Astrocyte (in vitro differentiated cells and primary cell): ENCODE data around the gene DOCK6. TPM values are rescaled to one million over a fixed set of nuclear protein-coding genes. Genes with fewer than 3 reads are reported as not detected.

ENCODE experiments used
- DNase-seq: peaks from one replicate; pipeline ENCODE4 v3.0.0-alpha.2; 2010; ENCODE audit warnings: low read depth
- FAIRE-seq: peaks from 2 replicates; lab custom pipeline; 2011; peaks lifted over from hg19 to GRCh38; lab: Jason Lieb, UNC
- H2AFZ ChIP-seq: 2 replicates; pipeline ENCODE4 v1.6.0; 2012; ENCODE audit warnings: low read depth, low read length, inconsistent platforms
- H3K27ac ChIP-seq: 2 replicates; pipeline ENCODE4 v1.5.1; 2011; ENCODE audit warnings: low read depth, low read length, inconsistent platforms
- H3K27me3 ChIP-seq: 2 replicates; pipeline ENCODE4 v1.6.0; 2011; ENCODE audit warnings: low read length, inconsistent platforms; ENCODE audit not compliant: insufficient read depth
- H3K36me3 ChIP-seq: 2 replicates; pipeline ENCODE4 v1.5.1; 2011; ENCODE audit warnings: low read length, inconsistent platforms; ENCODE audit not compliant: insufficient read depth
- H3K4me1 ChIP-seq: 2 replicates; pipeline ENCODE4 v1.5.1; 2011; ENCODE audit warnings: low read length, inconsistent platforms; ENCODE audit not compliant: insufficient read depth
- H3K4me2 ChIP-seq: 2 replicates; pipeline ENCODE4 v1.6.0; 2012; ENCODE audit warnings: low read length, inconsistent platforms
- H3K4me3 ChIP-seq: 2 replicates; pipeline ENCODE4 v1.5.1; 2011; ENCODE audit warnings: low read depth, mild to moderate bottlenecking, low read length, inconsistent platforms; ENCODE audit not compliant: insufficient read depth
- H3K79me2 ChIP-seq: 2 replicates; pipeline ENCODE4 v1.6.0; 2012; ENCODE audit warnings: mild to moderate bottlenecking, low read length, inconsistent platforms; ENCODE audit not compliant: insufficient read depth
- H3K9ac ChIP-seq: 2 replicates; pipeline ENCODE4 v1.6.0; 2012; ENCODE audit warnings: mild to moderate bottlenecking, low read length, inconsistent platforms
- H3K9me3 ChIP-seq: 2 replicates; pipeline ENCODE4 v1.5.1; 2012; ENCODE audit warnings: low read depth, mild to moderate bottlenecking, low read length, inconsistent platforms; ENCODE audit not compliant: insufficient read depth
- H4K20me1 ChIP-seq: 2 replicates; pipeline ENCODE4 v1.6.0; 2012; ENCODE audit warnings: low read length, inconsistent platforms; ENCODE audit not compliant: insufficient read depth
- H3K27ac Mint-ChIP-seq: one replicate; pipeline ENCODE4 v1.8.0; 2021; ENCODE audit warnings: mild to moderate bottlenecking, mixed read lengths; ENCODE audit not compliant: unreplicated experiment
- H3K27me3 Mint-ChIP-seq: one replicate; pipeline ENCODE4 v1.8.0; 2021; ENCODE audit warnings: low read depth, mixed read lengths; ENCODE audit not compliant: unreplicated experiment
- H3K36me3 Mint-ChIP-seq: one replicate; pipeline ENCODE4 v1.8.0; 2021; ENCODE audit warnings: low read depth, mixed read lengths; ENCODE audit not compliant: unreplicated experiment
- H3K4me1 Mint-ChIP-seq: one replicate; pipeline ENCODE4 v1.8.0; 2021; ENCODE audit warnings: low read depth, mixed read lengths; ENCODE audit not compliant: unreplicated experiment
- H3K4me3 Mint-ChIP-seq: one replicate; pipeline ENCODE4 v1.8.0; 2021; ENCODE audit warnings: mild to moderate bottlenecking, moderate library complexity, mixed read lengths; ENCODE audit not compliant: unreplicated experiment
- H3K9me3 Mint-ChIP-seq: one replicate; pipeline ENCODE4 v1.8.0; 2021; ENCODE audit warnings: mild to moderate bottlenecking, mixed read lengths; ENCODE audit not compliant: unreplicated experiment
- CTCF ChIP-seq: IDR thresholded peaks from 2 replicates; pipeline ENCODE4 v1.5.1; 2011; ENCODE audit warnings: low read depth, mild to moderate bottlenecking, inconsistent platforms, low read length, moderate library complexity; ENCODE audit not compliant: insufficient read depth
- EZH2 ChIP-seq: IDR thresholded peaks from 2 replicates; pipeline ENCODE4 v1.6.1; 2012; ENCODE audit warnings: mild to moderate bottlenecking, low read length, inconsistent platforms; ENCODE audit not compliant: insufficient read depth
- total RNA-seq: library from RNA; stranded (reverse); gene quantifications from 2 replicates; pipeline ENCODE4 v1.2.1, GENCODE V29; 2021

DOCK6 gene
- total RNA-seq, 1 donor from 2014 or later: 38.3 TPM

GRCh38 chr19:11278670-11279069 lies 16.3 kb upstream of the DOCK6 start:
- Histone ChIP-seq H3K36me3 (no peaks in the 10 kb centered on the region), H3K4me2 (no peak overlapping the region), H2AFZ (no peak overlapping the region), H3K9ac (no peak overlapping the region), H3K27ac (no peak overlapping the region), H4K20me1 (no peaks in the 10 kb centered on the region), H3K4me1 (no peaks in the 10 kb centered on the region), H3K79me2 (no peaks in the 10 kb centered on the region), H3K27me3 (peaks cover 5% of the 10 kb centered on the region), H3K4me3 (no peak overlapping the region), H3K9me3 (no peaks in the 10 kb centered on the region)
- Mint-ChIP-seq H3K36me3 (no peaks in the 10 kb centered on the region), H3K27me3 (peaks cover 6% of the 10 kb centered on the region), H3K4me1 (no peaks in the 10 kb centered on the region), H3K9me3 (peaks cover 2% of the 10 kb centered on the region), H3K4me3 (no peak overlapping the region), H3K27ac (no peak overlapping the region)
- DNase-seq: no peak
- TF ChIP-seq EZH2: no peak
- no peak for TF ChIP-seq CTCF
- FAIRE-seq: no peak

DNA sequence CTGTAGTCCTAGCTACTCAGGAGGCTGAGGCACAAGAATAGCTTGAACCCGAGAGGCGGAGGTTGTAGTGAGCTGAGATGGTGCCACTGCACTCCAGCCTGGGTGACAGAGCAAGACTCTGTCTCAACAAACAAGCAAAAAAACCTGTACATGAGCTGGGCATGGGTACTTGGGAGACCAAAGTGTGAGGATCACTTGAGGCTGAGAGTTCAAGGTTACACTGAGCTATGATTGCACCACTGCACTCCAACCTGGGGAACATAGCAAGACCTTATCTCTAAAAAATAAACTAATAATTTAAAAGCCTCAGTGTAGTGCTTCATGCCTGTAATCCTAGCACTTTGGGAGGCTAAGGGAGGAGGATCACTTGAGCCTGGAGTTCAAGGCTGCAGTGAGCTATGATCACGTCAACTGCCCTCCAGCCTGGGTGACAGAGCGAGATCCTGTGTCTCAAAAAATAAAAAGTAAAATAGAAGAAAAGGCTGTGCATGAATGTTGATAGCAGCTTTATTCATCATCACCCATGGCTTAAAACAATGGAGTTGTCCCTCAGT lies 12.3 kb upstream of the DOCK6 start:
- no peaks in the 10 kb centered on the region for H3K9me3 ChIP-seq
- Mint-ChIP-seq H3K36me3 (no peaks in the 10 kb centered on the region), H3K9me3 (no peaks in the 10 kb centered on the region), H3K27me3 (peaks cover 4% of the 10 kb centered on the region), H3K27ac (no peak overlapping the region), H3K4me3 (no peak overlapping the region), H3K4me1 (no peaks in the 10 kb centered on the region)
- H3K9ac ChIP-seq: no peak overlapping the region
- peaks cover 4% of the 10 kb centered on the region for H3K27me3 ChIP-seq
- DNase-seq (no peak), FAIRE-seq (no peak)
- no peak overlapping the region for H2AFZ ChIP-seq
- TF ChIP-seq CTCF (no peak), EZH2 (no peak)
- H3K4me1 ChIP-seq: no peaks in the 10 kb centered on the region
- no peak overlapping the region for H3K4me2 ChIP-seq
- no peak overlapping the region for H3K27ac ChIP-seq
- no peak overlapping the region for H3K4me3 ChIP-seq
- no peaks in the 10 kb centered on the region for H4K20me1 ChIP-seq
- no peaks in the 10 kb centered on the region for H3K36me3 ChIP-seq
- no peaks in the 10 kb centered on the region for H3K79me2 ChIP-seq

GRCh38 chr19:11273989-11274388 lies 11.7 kb upstream of the DOCK6 start:
- Mint-ChIP-seq H3K4me1 (peaks cover 3% of the 10 kb centered on the region), H3K27ac (no peak overlapping the region), H3K9me3 (no peaks in the 10 kb centered on the region), H3K27me3 (peaks cover 4% of the 10 kb centered on the region), H3K36me3 (no peaks in the 10 kb centered on the region), H3K4me3 (no peak overlapping the region)
- TF ChIP-seq EZH2 (no peak), CTCF (no peak)
- Histone ChIP-seq H3K9me3 (no peaks in the 10 kb centered on the region), H3K27me3 (no peaks in the 10 kb centered on the region), H3K27ac (no peak overlapping the region), H3K4me1 (peaks cover 5% of the 10 kb centered on the region), H3K79me2 (no peaks in the 10 kb centered on the region), H4K20me1 (no peaks in the 10 kb centered on the region), H3K36me3 (no peaks in the 10 kb centered on the region), H3K4me3 (no peak overlapping the region), H3K4me2 (no peak overlapping the region), H3K9ac (no peak overlapping the region), H2AFZ (no peak overlapping the region)
- no peak for FAIRE-seq
- DNase-seq: no peak
